ENCODE measurements around the gene RASA1. TPM values are rescaled to one million over a fixed set of nuclear protein-coding genes. Genes with fewer than 3 reads are reported as not detected.
A peak's percentile ranks its signal among the peaks of the same experiment; 100 is the strongest.

The RASA1 gene
- total RNA-seq, 4 donors from 2014 or later = 22.3 to 33.3 (median 28.2) TPM

GRCh38 chr5:87329114-87329513 lies 61.4 kb downstream of the RASA1 start:
- Histone ChIP-seq H3K9me3 (no peaks in the 10 kb centered on the region), H3K4me1 (peaks cover 0 to under 1% (median 0%) of the 10 kb centered on the region in 4 donors), H3K36me3 (peaks cover 0 to 6% (median 0%) of the 10 kb centered on the region in 4 donors), H3K27ac (no peak overlapping the region), H3K4me3 (no peak overlapping the region), H3K27me3 (no peaks in the 10 kb centered on the region)
- WGBS, 2 donors (ENCODE audit: low coverage in 1 of 2) = 93 to 95% methylated on average over 6 of the region's 6 CpGs
- DNase-seq = no peak
- intact Hi-C loops (cut with DNase I; ENCODE audit: low total_unique reads) = no loop called here
- in situ Hi-C loops (cut with MboI; ENCODE audit: low pct_ligation_motif_present in 1 of 4, low pct_unique_long_range_greater_than_20kb in 1 of 4, low sequenced_read_pairs in 3 of 4) = no loop called here
- TF ChIP-seq EP300 (IDR thresholded peaks at IDR 0.05; ENCODE audit: low read depth) (no peak), CTCF (IDR thresholded peaks at IDR 0.05) (no peak), POLR2AphosphoS5 (IDR thresholded peaks at IDR 0.05) (no peak), POLR2A (IDR thresholded peaks at IDR 0.05) (no peak)

GRCh38 chr5:87339986-87340385 lies 72.3 kb downstream of the RASA1 start:
- no peaks in the 10 kb centered on the region for H3K9me3 ChIP-seq
- H3K27ac ChIP-seq = peak overlapping the region; percentile 27 to 57 (median 47)
- peaks cover 0 to 15% (median 4%) of the 10 kb centered on the region in 4 donors for H3K36me3 ChIP-seq
- intact Hi-C loops (cut with DNase I; ENCODE audit: low total_unique reads) = no loop called here
- in situ Hi-C loops (cut with MboI; ENCODE audit: low pct_ligation_motif_present in 1 of 4, low pct_unique_long_range_greater_than_20kb in 1 of 4, low sequenced_read_pairs in 3 of 4) = no loop called here
- no peak for DNase-seq
- TF ChIP-seq POLR2A (IDR thresholded peaks at IDR 0.05) = no peak
- no peak overlapping the region for H3K4me3 ChIP-seq
- H3K27me3 ChIP-seq = no peaks in the 10 kb centered on the region
- peaks cover 0 to 5% (median 0%) of the 10 kb centered on the region in 4 donors for H3K4me1 ChIP-seq

- in situ Hi-C loops (cut with MboI; ENCODE audit: low pct_ligation_motif_present in 1 of 4, low pct_unique_long_range_greater_than_20kb in 1 of 4, low sequenced_read_pairs in 3 of 4) = no loop called here
- no peak overlapping the region for H3K4me3 ChIP-seq
- H3K4me1 ChIP-seq = peaks cover 0 to 5% (median 0%) of the 10 kb centered on the region in 4 donors
- TF ChIP-seq POLR2AphosphoS5 (IDR thresholded peaks at IDR 0.05) (peak in 1 of 3 donors; percentile 14), POLR2A (IDR thresholded peaks at IDR 0.05) (no peak)
- H3K9me3 ChIP-seq = no peaks in the 10 kb centered on the region
- peaks cover 0 to 15% (median 4%) of the 10 kb centered on the region in 4 donors for H3K36me3 ChIP-seq
- no peak for DNase-seq
- peak overlapping the region; percentile 27 to 57 (median 47) for H3K27ac ChIP-seq
- H3K27me3 ChIP-seq = no peaks in the 10 kb centered on the region
- 53 to 70% methylated on average over 2 of the region's 2 CpGs for WGBS, 2 donors (ENCODE audit: low coverage in 1 of 2)
- intact Hi-C loops (cut with DNase I; ENCODE audit: low total_unique reads) = no loop called here
Measured at GRCh38 chr5:87340716-87341115, 73.0 kb downstream of the RASA1 start.

GRCh38 chr5:87347272-87347671 lies 79.6 kb downstream of the RASA1 start:
- no peaks in the 10 kb centered on the region for H3K9me3 ChIP-seq
- H3K27me3 ChIP-seq = no peaks in the 10 kb centered on the region
- WGBS, 2 donors (ENCODE audit: low coverage in 1 of 2) = 67 to 70% methylated on average over 1 of the region's 1 CpG

GRCh38 chr5:87347841-87348240 lies 80.2 kb downstream of the RASA1 start:
- Histone ChIP-seq H3K4me1 (no peaks in the 10 kb centered on the region), H3K27ac (no peak overlapping the region), H3K9me3 (no peaks in the 10 kb centered on the region), H3K4me3 (no peak overlapping the region), H3K36me3 (peaks cover 0 to 14% (median under 1%) of the 10 kb centered on the region in 4 donors), H3K27me3 (no peaks in the 10 kb centered on the region)
- TF ChIP-seq EP300 (IDR thresholded peaks at IDR 0.05; ENCODE audit: low read depth) = no peak
- no peak for TF ChIP-seq POLR2AphosphoS5 (IDR thresholded peaks at IDR 0.05)
- no peak for TF ChIP-seq CTCF (IDR thresholded peaks at IDR 0.05)
- no peak for TF ChIP-seq POLR2A (IDR thresholded peaks at IDR 0.05)
- no peak for DNase-seq
- in situ Hi-C loops (cut with MboI; ENCODE audit: low pct_ligation_motif_present in 1 of 4, low pct_unique_long_range_greater_than_20kb in 1 of 4, low sequenced_read_pairs in 3 of 4) = no loop called here
- intact Hi-C loops (cut with DNase I; ENCODE audit: low total_unique reads) = no loop called here

More at GRCh38 chr5:87347272-87347671, 79.6 kb downstream of the RASA1 start:
- DNase-seq = no peak
- in situ Hi-C loops (cut with MboI; ENCODE audit: low pct_ligation_motif_present in 1 of 4, low pct_unique_long_range_greater_than_20kb in 1 of 4, low sequenced_read_pairs in 3 of 4) (no loop called here), intact Hi-C loops (cut with DNase I; ENCODE audit: low total_unique reads) (no loop called here)
- no peak overlapping the region for H3K4me3 ChIP-seq
- no peaks in the 10 kb centered on the region for H3K4me1 ChIP-seq
- no peak overlapping the region for H3K27ac ChIP-seq
- peaks cover 0 to 14% (median 0%) of the 10 kb centered on the region in 4 donors for H3K36me3 ChIP-seq
- TF ChIP-seq CTCF (IDR thresholded peaks at IDR 0.05) (no peak), POLR2A (IDR thresholded peaks at IDR 0.05) (no peak), EP300 (IDR thresholded peaks at IDR 0.05; ENCODE audit: low read depth) (no peak), POLR2AphosphoS5 (IDR thresholded peaks at IDR 0.05) (no peak)
